RWPE2 (cell line): ENCODE results near the gene NAPG.
"Not testable (repeated sequence)": the region's sequence is repeated elsewhere in the genome, so short reads cannot be mapped to it uniquely, and the experiment has no call there.

Source experiments
- ATAC-seq: fragments of 200-7000 bp; cut with Tn5 transposase; 3 replicates; pipeline ENCODE4 v1.9.1; 2021; ENCODE audit warnings: low read depth
- DNase-seq: peaks from one replicate; pipeline ENCODE4 v3.0.0-alpha.2; 2020; ENCODE audit warnings: low spot score
- H3K27ac ChIP-seq: fragments of 450-650 bp; 2 replicates; pipeline ENCODE4 v1.5.1; 2017; ENCODE audit warnings: mild to moderate bottlenecking; ENCODE audit not compliant: poor library complexity, severe bottlenecking
- H3K27me3 ChIP-seq: fragments of 250-450 bp; sonication (Bioruptor Pico); 2 replicates; pipeline ENCODE4 v1.5.1; 2021; ENCODE audit warnings: mild to moderate bottlenecking, moderate library complexity; ENCODE audit not compliant: insufficient read depth, poor library complexity, severe bottlenecking
- H3K36me3 ChIP-seq: fragments of 250-450 bp; sonication (Bioruptor Pico); 2 replicates; pipeline ENCODE4 v1.5.1; 2020; ENCODE audit warnings: low read depth, mild to moderate bottlenecking, moderate library complexity
- H3K4me1 ChIP-seq: fragments of 250-450 bp; sonication (Bioruptor Pico); 2 replicates; pipeline ENCODE4 v1.5.1; 2021; ENCODE audit warnings: mild to moderate bottlenecking, moderate library complexity; ENCODE audit not compliant: insufficient read depth, poor library complexity, severe bottlenecking
- H3K4me3 ChIP-seq: fragments of 250-450 bp; sonication (Bioruptor Pico); 2 replicates; pipeline ENCODE4 v1.5.1; 2021; ENCODE audit warnings: mild to moderate bottlenecking, moderate library complexity; ENCODE audit not compliant: severe bottlenecking
- H3K9me3 ChIP-seq: fragments of 250-450 bp; sonication (Bioruptor Pico); 2 replicates; pipeline ENCODE4 v1.5.1; 2021; ENCODE audit warnings: mild to moderate bottlenecking, moderate library complexity; ENCODE audit not compliant: severe bottlenecking
- TF ChIP-seq, protein P1 (sequence below): fragments of 450-650 bp; IDR thresholded peaks from one replicate; pipeline ENCODE4 v1.5.1; 2017; ENCODE audit warnings: mild to moderate bottlenecking, moderate library complexity; ENCODE audit not compliant: poor library complexity, severe bottlenecking

The NAPG gene

GRCh38 chr18:10536280-10536679 is 10.5 kb downstream of the NAPG start:
- H3K4me1 ChIP-seq, result no peaks in the 10 kb centered on the region
- no peak overlapping the region for H3K4me3 ChIP-seq
- H3K36me3 ChIP-seq, result peaks cover 80% of the 10 kb centered on the region
- no peaks in the 10 kb centered on the region for H3K9me3 ChIP-seq
- no peaks in the 10 kb centered on the region for H3K27me3 ChIP-seq
- TF ChIP-seq, protein P1, sequence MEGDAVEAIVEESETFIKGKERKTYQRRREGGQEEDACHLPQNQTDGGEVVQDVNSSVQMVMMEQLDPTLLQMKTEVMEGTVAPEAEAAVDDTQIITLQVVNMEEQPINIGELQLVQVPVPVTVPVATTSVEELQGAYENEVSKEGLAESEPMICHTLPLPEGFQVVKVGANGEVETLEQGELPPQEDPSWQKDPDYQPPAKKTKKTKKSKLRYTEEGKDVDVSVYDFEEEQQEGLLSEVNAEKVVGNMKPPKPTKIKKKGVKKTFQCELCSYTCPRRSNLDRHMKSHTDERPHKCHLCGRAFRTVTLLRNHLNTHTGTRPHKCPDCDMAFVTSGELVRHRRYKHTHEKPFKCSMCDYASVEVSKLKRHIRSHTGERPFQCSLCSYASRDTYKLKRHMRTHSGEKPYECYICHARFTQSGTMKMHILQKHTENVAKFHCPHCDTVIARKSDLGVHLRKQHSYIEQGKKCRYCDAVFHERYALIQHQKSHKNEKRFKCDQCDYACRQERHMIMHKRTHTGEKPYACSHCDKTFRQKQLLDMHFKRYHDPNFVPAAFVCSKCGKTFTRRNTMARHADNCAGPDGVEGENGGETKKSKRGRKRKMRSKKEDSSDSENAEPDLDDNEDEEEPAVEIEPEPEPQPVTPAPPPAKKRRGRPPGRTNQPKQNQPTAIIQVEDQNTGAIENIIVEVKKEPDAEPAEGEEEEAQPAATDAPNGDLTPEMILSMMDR, result no peak
- H3K27ac ChIP-seq, result no peak overlapping the region
- no peak for DNase-seq
- ATAC-seq, result no peak

DNA sequence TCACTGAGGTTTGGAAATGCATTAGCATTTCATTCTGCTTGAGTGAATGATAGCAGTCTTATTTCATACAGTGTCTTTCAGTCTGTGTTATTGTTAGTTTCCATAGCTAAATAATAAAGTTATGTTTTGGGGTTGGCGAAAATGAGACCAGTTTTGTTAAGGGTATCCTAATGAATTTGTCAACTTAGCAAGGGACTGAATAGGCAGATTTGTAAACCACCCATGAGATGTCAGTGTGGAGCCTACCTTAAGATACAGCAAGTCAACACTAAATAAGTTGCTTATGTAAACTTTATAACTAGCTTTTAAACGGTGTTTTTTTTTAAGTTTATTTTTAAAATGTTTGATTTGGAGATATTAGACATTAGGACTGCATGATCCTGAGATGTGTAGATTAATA is 11.9 kb downstream of the NAPG start:
- Histone ChIP-seq H3K27me3 (no peaks in the 10 kb centered on the region), H3K4me3 (no peak overlapping the region), H3K36me3 (peaks cover 78% of the 10 kb centered on the region), H3K9me3 (no peaks in the 10 kb centered on the region), H3K27ac (no peak overlapping the region), H3K4me1 (no peaks in the 10 kb centered on the region)
- ATAC-seq (no peak), DNase-seq (no peak)
- TF ChIP-seq, protein P1, result no peak

- H3K4me1 ChIP-seq, DNase-seq, H3K4me3 ChIP-seq, H3K9me3 ChIP-seq, ATAC-seq, H3K27me3 ChIP-seq, H3K27ac ChIP-seq: not testable (repeated sequence)
- H3K36me3 ChIP-seq, result peaks cover 71% of the 10 kb centered on the region
Measured at GRCh38 chr18:10539124-10539523, 13.3 kb downstream of the NAPG start.

DNA sequence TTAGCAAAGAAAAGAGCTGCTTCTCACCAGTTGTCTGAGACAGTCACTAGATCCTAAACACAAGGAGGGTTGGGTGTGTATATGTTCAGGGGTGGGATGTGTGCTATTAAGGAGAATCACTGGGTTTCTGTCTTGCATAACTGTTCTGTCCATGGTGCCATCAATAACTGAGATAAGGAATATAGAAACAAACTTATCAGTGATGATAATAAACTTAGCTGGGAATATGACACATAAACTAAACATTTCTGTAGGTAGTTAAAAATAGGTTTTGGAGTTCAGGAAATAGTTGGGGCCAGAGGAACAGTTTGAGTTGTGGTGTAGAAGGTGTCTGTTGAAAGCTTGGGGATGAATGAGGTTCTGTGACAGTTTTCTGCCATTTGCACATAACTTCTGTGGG is 17.4 kb downstream of the NAPG start:
- Histone ChIP-seq H3K9me3 (no peaks in the 10 kb centered on the region), H3K36me3 (peaks cover 79% of the 10 kb centered on the region), H3K4me1 (no peaks in the 10 kb centered on the region), H3K27ac (no peak overlapping the region), H3K27me3 (no peaks in the 10 kb centered on the region), H3K4me3 (no peak overlapping the region)
- DNase-seq, result no peak
- TF ChIP-seq, protein P1, result no peak
- no peak for ATAC-seq

DNA sequence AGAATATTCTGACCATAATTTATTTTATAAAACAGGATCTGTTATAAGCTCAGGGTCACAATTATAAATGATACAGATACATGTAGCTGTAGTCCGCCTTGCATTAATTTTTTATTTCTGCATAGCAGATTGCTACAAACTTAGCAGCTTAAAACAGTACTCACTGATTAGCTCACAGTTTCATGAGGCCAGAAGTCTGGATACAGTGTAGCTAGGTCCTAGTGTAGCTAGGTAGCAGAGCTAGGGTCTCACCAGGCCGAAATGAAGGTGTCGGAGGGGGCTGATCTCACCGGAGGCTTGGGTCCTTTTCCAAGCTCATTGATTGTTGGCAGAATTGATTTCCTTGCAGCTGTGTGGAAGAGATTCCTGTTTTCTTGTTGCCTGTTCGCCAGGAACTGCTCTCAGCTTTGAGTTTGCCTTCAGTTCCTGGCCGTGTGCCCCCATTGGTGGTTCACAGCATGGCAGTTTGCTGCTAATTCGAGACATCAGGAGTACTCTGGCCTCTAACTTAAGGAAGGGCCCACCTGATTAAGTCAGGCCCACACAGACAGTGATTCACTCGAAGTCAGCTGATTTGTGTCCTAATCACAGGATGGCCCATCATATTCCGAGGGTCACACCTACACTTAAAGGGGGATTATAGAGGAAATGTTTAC is 18.4 kb downstream of the NAPG start:
- no peak for ATAC-seq
- H3K36me3 ChIP-seq, result peaks cover 78% of the 10 kb centered on the region
- no peak overlapping the region for H3K4me3 ChIP-seq
- H3K27ac ChIP-seq, result no peak overlapping the region
- no peak for DNase-seq
- TF ChIP-seq, protein P1, result no peak
- H3K9me3 ChIP-seq, result no peaks in the 10 kb centered on the region
- no peaks in the 10 kb centered on the region for H3K27me3 ChIP-seq
- no peaks in the 10 kb centered on the region for H3K4me1 ChIP-seq
